Fibroblast of lung (primary cell): ENCODE results near the gene LAMTOR4. TPM values are rescaled to one million over a fixed set of nuclear protein-coding genes. Genes with fewer than 3 reads are reported as not detected.
"Not testable (repeated sequence)": the region's sequence is repeated elsewhere in the genome, so short reads cannot be mapped to it uniquely, and the experiment has no call there.

Experiments
- DNase-seq, 2 donors: peaks; one replicate each; pipeline versions ENCODE4 v3.0.0 to v3.0.0-alpha.2; 2010; ENCODE audit warnings: low read depth in 2 of 2
- H2AFZ ChIP-seq: 2 replicates; pipeline ENCODE4 v1.5.1; 2012; ENCODE audit warnings: low read length, control low read depth, inconsistent platforms
- H3K27ac ChIP-seq: 2 replicates; pipeline ENCODE4 v1.5.1; 2011; ENCODE audit warnings: low read length, control low read depth; ENCODE audit not compliant: insufficient read depth
- H3K27me3 ChIP-seq: 2 replicates; pipeline ENCODE4 v1.5.1; 2011; ENCODE audit warnings: mild to moderate bottlenecking, low read length; ENCODE audit not compliant: control insufficient read depth, insufficient read depth
- H3K36me3 ChIP-seq: 2 replicates; pipeline ENCODE4 v1.5.1; 2011; ENCODE audit warnings: low read length; ENCODE audit not compliant: control insufficient read depth, insufficient read depth
- H3K4me1 ChIP-seq: 2 replicates; pipeline ENCODE4 v1.5.1; 2011; ENCODE audit warnings: low read length; ENCODE audit not compliant: control insufficient read depth, insufficient read depth; ENCODE audit errors: extremely low read depth
- H3K4me2 ChIP-seq: 2 replicates; pipeline ENCODE4 v1.5.1; 2011; ENCODE audit warnings: low read length, control low read depth; ENCODE audit not compliant: insufficient read depth; ENCODE audit errors: extremely low read depth
- H3K4me3 ChIP-seq, 4 experiments: fragments of 200-600 bp in 1 of 4; sonication (generic) in 1 of 4; replicated peaks in 1 of 4; 2 replicates each; pipeline ENCODE4 v1.5.1; 2011 to 2016; ENCODE audit warnings: low read length in 4 of 4, low read depth in 3 of 4, mild to moderate bottlenecking in 3 of 4, control low read depth in 2 of 4, inconsistent platforms in 1 of 4, mixed read lengths in 1 of 4; ENCODE audit not compliant: insufficient read depth in 1 of 4; ENCODE audit errors: control extremely low read depth in 1 of 4
- H3K79me2 ChIP-seq: 2 replicates; pipeline ENCODE4 v1.5.1; 2012; ENCODE audit warnings: mild to moderate bottlenecking, low read length, inconsistent platforms; ENCODE audit not compliant: control insufficient read depth, insufficient read depth
- H3K9ac ChIP-seq: 2 replicates; pipeline ENCODE4 v1.5.1; 2011; ENCODE audit warnings: mild to moderate bottlenecking, low read length, control low read depth; ENCODE audit not compliant: insufficient read depth
- H3K9me3 ChIP-seq: 2 replicates; pipeline ENCODE4 v1.5.1; 2012; ENCODE audit warnings: low read depth, low read length; ENCODE audit not compliant: control insufficient read depth, insufficient read depth
- H4K20me1 ChIP-seq: 2 replicates; pipeline ENCODE4 v1.5.1; 2011; ENCODE audit warnings: low read length; ENCODE audit not compliant: control insufficient read depth, insufficient read depth; ENCODE audit errors: extremely low read depth
- EZH2 ChIP-seq: IDR thresholded peaks from 2 replicates; pipeline ENCODE4 v1.5.1; 2012; ENCODE audit warnings: low read length, control low read depth, mild to moderate bottlenecking; ENCODE audit errors: missing control alignments
- polyA plus RNA-seq, 2 donors: library from polyadenylated mRNA; depleted of rRNA in 1 of 2; stranded (reverse) in 1 of 2; unstranded in 1 of 2; fragments of >200 nt; gene quantifications; 2 replicates each; pipeline ENCODE4 v1.2.1, GENCODE V29; 2011 to 2012; ENCODE audit warnings: missing spikeins in 1 of 2
- total RNA-seq: library from RNA; depleted of rRNA; stranded (reverse); fragments of >200 nt; gene quantifications from 2 replicates; pipeline ENCODE4 v1.2.1, GENCODE V29; 2014
- TF ChIP-seq, protein P1 (sequence below), 2 donors: IDR thresholded peaks in 1 of 2; conservative IDR thresholded peaks in 1 of 2; 1 replicate in 1 of 2; 2 replicates in 1 of 2; pipeline ENCODE4 v1.5.1; 2011 to 2012; ENCODE audit warnings: low read length in 2 of 2, control low read depth in 1 of 2, inconsistent platforms in 1 of 2, low read depth in 1 of 2, mild to moderate bottlenecking in 1 of 2

The LAMTOR4 gene
- total and polyA plus RNA-seq, 2 donors (not counting 1 experiment from before 2014, with no cell fraction given): 95.0 to 116 TPM

DNA sequence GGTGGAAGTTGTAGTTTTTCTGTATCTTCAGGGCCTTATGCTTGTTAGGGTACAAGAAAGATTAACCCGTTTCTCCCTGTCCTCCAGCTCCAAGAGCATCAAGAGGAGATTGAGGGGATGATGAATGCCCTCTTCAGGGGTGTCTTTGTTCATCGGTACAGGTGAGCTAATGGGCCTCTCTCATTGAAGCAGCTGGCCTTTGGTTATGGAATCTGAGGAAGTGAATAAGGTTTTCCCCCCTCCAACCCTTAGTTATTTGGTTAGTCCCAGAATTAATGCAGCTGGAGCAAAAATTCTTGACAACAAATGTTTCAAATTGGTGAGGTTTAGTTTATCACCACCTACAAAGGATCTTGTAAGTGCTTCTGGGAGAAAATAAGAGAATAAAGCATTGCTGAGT lies 46.5 kb downstream of the LAMTOR4 start:
- no peaks in the 10 kb centered on the region for H3K36me3 ChIP-seq
- H2AFZ ChIP-seq: no peak overlapping the region
- H3K4me3 ChIP-seq: no peak overlapping the region
- no peaks in the 10 kb centered on the region for H3K4me1 ChIP-seq
- TF ChIP-seq, protein P1, sequence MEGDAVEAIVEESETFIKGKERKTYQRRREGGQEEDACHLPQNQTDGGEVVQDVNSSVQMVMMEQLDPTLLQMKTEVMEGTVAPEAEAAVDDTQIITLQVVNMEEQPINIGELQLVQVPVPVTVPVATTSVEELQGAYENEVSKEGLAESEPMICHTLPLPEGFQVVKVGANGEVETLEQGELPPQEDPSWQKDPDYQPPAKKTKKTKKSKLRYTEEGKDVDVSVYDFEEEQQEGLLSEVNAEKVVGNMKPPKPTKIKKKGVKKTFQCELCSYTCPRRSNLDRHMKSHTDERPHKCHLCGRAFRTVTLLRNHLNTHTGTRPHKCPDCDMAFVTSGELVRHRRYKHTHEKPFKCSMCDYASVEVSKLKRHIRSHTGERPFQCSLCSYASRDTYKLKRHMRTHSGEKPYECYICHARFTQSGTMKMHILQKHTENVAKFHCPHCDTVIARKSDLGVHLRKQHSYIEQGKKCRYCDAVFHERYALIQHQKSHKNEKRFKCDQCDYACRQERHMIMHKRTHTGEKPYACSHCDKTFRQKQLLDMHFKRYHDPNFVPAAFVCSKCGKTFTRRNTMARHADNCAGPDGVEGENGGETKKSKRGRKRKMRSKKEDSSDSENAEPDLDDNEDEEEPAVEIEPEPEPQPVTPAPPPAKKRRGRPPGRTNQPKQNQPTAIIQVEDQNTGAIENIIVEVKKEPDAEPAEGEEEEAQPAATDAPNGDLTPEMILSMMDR (conservative IDR thresholded peaks at IDR 0.05 in 1 of 2, IDR thresholded peaks at IDR 0.05 in 1 of 2; ENCODE audit: low read depth in 1 of 2, low read length in 2 of 2): no peak
- no peak for TF ChIP-seq EZH2
- H3K9me3 ChIP-seq: no peaks in the 10 kb centered on the region
- no peaks in the 10 kb centered on the region for H4K20me1 ChIP-seq
- H3K79me2 ChIP-seq: no peaks in the 10 kb centered on the region
- H3K27me3 ChIP-seq: no peaks in the 10 kb centered on the region
- no peak for DNase-seq
- H3K9ac ChIP-seq: no peak overlapping the region
- H3K4me2 ChIP-seq: no peak overlapping the region
- no peak overlapping the region for H3K27ac ChIP-seq

GRCh38 chr7:100195901-100196322 lies 47.2 kb downstream of the LAMTOR4 start:
- not testable (repeated sequence) for H3K27me3 ChIP-seq, H3K9ac ChIP-seq, H2AFZ ChIP-seq, DNase-seq, H3K27ac ChIP-seq, H4K20me1 ChIP-seq, H3K79me2 ChIP-seq, H3K4me3 ChIP-seq, H3K36me3 ChIP-seq, H3K4me1 ChIP-seq, H3K4me2 ChIP-seq, H3K9me3 ChIP-seq

- TF ChIP-seq, protein P1 (conservative IDR thresholded peaks at IDR 0.05 in 1 of 2, IDR thresholded peaks at IDR 0.05 in 1 of 2; ENCODE audit: low read depth in 1 of 2, low read length in 2 of 2): no peak
- no peak for TF ChIP-seq EZH2
- DNase-seq: no peak
- H2AFZ ChIP-seq: no peak overlapping the region
- H3K4me1 ChIP-seq: no peaks in the 10 kb centered on the region
- no peaks in the 10 kb centered on the region for H3K79me2 ChIP-seq
- no peak overlapping the region for H3K9ac ChIP-seq
- H3K4me3 ChIP-seq: no peak overlapping the region
- H4K20me1 ChIP-seq: no peaks in the 10 kb centered on the region
- no peaks in the 10 kb centered on the region for H3K36me3 ChIP-seq
- no peak overlapping the region for H3K4me2 ChIP-seq
- H3K27ac ChIP-seq: no peak overlapping the region
- H3K27me3 ChIP-seq: no peaks in the 10 kb centered on the region
- no peaks in the 10 kb centered on the region for H3K9me3 ChIP-seq
These were observed 49.5 kb downstream of the LAMTOR4 start for GRCh38 chr7:100198266-100198665.
